Chondrocyte (in vitro differentiated cells): Measurements from ENCODE around the gene IGLL5. TPM values are rescaled to one million over a fixed set of nuclear protein-coding genes. Genes with fewer than 3 reads are reported as not detected.

ENCODE experiments used
- DNase-seq: peaks from one replicate; pipeline ENCODE4 v3.0.0; 2021; ENCODE audit warnings: mixed read lengths, low spot score
- H3K27ac Mint-ChIP-seq: one replicate; pipeline ENCODE4 v1.8.0; 2021; ENCODE audit warnings: mild to moderate bottlenecking, moderate library complexity, mixed read lengths; ENCODE audit not compliant: unreplicated experiment
- H3K27me3 Mint-ChIP-seq: 2 replicates; pipeline ENCODE4 v1.8.0; 2021; ENCODE audit warnings: low read depth, mixed read lengths
- H3K36me3 Mint-ChIP-seq: 2 replicates; pipeline ENCODE4 v1.8.0; 2021; ENCODE audit warnings: low read depth, mixed read lengths
- H3K4me1 Mint-ChIP-seq: 2 replicates; pipeline ENCODE4 v1.8.0; 2021; ENCODE audit warnings: low read depth, mild to moderate bottlenecking, mixed read lengths
- H3K4me3 Mint-ChIP-seq: one replicate; pipeline ENCODE4 v1.8.0; 2021; ENCODE audit warnings: mild to moderate bottlenecking, moderate library complexity, mixed read lengths; ENCODE audit not compliant: unreplicated experiment
- H3K9me3 Mint-ChIP-seq: 2 replicates; pipeline ENCODE4 v1.8.0; 2021; ENCODE audit warnings: low read depth, mixed read lengths
- CTCF ChIP-seq: fragments of 200-600 bp; sonication (generic); IDR thresholded peaks from 2 replicates; pipeline ENCODE4 v1.5.0; 2021; ENCODE audit warnings: antibody characterized with exemption, mild to moderate bottlenecking, moderate library complexity
- total RNA-seq: library from RNA; stranded (reverse); gene quantifications from 3 replicates; pipeline ENCODE4 v1.2.1, GENCODE V29; 2021

The IGLL5 gene
- total RNA-seq, 1 donor from 2014 or later = not detected

- TF ChIP-seq CTCF = no peak
- Mint-ChIP-seq H3K36me3 (no peaks in the 10 kb centered on the region), H3K27me3 (peaks cover 25% of the 10 kb centered on the region), H3K4me3 (no peak overlapping the region), H3K9me3 (no peaks in the 10 kb centered on the region), H3K4me1 (no peaks in the 10 kb centered on the region), H3K27ac (no peak overlapping the region)
- DNase-seq = no peak
Measured at GRCh38 chr22:22922954-22923319, 35.3 kb downstream of the IGLL5 start.

- peaks cover 25% of the 10 kb centered on the region for H3K27me3 Mint-ChIP-seq
- peaks cover 2% of the 10 kb centered on the region for H3K4me1 Mint-ChIP-seq
- H3K4me3 Mint-ChIP-seq = no peak overlapping the region
- no peak for TF ChIP-seq CTCF
- no peak for DNase-seq
- H3K27ac Mint-ChIP-seq = no peak overlapping the region
- no peaks in the 10 kb centered on the region for H3K36me3 Mint-ChIP-seq
- no peaks in the 10 kb centered on the region for H3K9me3 Mint-ChIP-seq
Measured at GRCh38 chr22:22923379-22923778, 35.8 kb downstream of the IGLL5 start.

- Mint-ChIP-seq H3K4me3 (no peak overlapping the region), H3K27ac (no peak overlapping the region), H3K9me3 (no peaks in the 10 kb centered on the region), H3K36me3 (no peaks in the 10 kb centered on the region), H3K27me3 (peaks cover 24% of the 10 kb centered on the region), H3K4me1 (peaks cover 8% of the 10 kb centered on the region)
- TF ChIP-seq CTCF = no peak
- no peak for DNase-seq
Measured at GRCh38 chr22:22923930-22924329, 36.3 kb downstream of the IGLL5 start.

- H3K27ac Mint-ChIP-seq = no peak overlapping the region
- H3K4me3 Mint-ChIP-seq = no peak overlapping the region
- H3K4me1 Mint-ChIP-seq = peaks cover 9% of the 10 kb centered on the region
- peaks cover 22% of the 10 kb centered on the region for H3K27me3 Mint-ChIP-seq
- no peaks in the 10 kb centered on the region for H3K9me3 Mint-ChIP-seq
- no peak for DNase-seq
- TF ChIP-seq CTCF = no peak
- no peaks in the 10 kb centered on the region for H3K36me3 Mint-ChIP-seq
Measured at GRCh38 chr22:22924369-22925145, 36.9 kb downstream of the IGLL5 start.

- H3K27me3 Mint-ChIP-seq = peaks cover 22% of the 10 kb centered on the region
- no peak overlapping the region for H3K27ac Mint-ChIP-seq
- H3K36me3 Mint-ChIP-seq = no peaks in the 10 kb centered on the region
- DNase-seq = no peak
- peaks cover 9% of the 10 kb centered on the region for H3K4me1 Mint-ChIP-seq
- H3K4me3 Mint-ChIP-seq = no peak overlapping the region
- TF ChIP-seq CTCF = no peak
- no peaks in the 10 kb centered on the region for H3K9me3 Mint-ChIP-seq
Measured at GRCh38 chr22:22925146-22925804, 37.7 kb downstream of the IGLL5 start.
